ENCODE data around the gene KRTAP5-5. TPM values are rescaled to one million over a fixed set of nuclear protein-coding genes. Genes with fewer than 3 reads are reported as not detected.

The KRTAP5-5 gene
- total and polyA plus RNA-seq, 10 of the 15 experiments (the other 5 are each of a cell fraction or from before 2014, with no cell fraction given) = not detected

GRCh38 chr11:1604181-1604580 is 25.4 kb upstream of the KRTAP5-5 start:
- no peak for DNase-seq (ENCODE audit: low read depth, low spot score)
- ChIA-PET POLR2A (no interaction called here), SMC1A (ENCODE audit: uncharacterized antibody, unreplicated experiment) (no interaction called here), CTCF (interaction anchor here (1.0 kb wide), 1 partner anchor 29 kb away, joined by 3 read pairs; no protein-coding TSS in a partner anchor), RAD21 (ENCODE audit: unreplicated experiment) (no interaction called here)
- TF ChIP-seq RAD21 (IDR thresholded peaks at IDR 0.05; ENCODE audit: insufficient read depth, low read depth, low read length) = no peak
- TF ChIP-seq CEBPZ (IDR thresholded peaks at IDR 0.05; ENCODE audit: low read depth, low read length) = no peak
- TF ChIP-seq JUND (IDR thresholded peaks at IDR 0.05; ENCODE audit: low read depth, low read length) = no peak
- TF ChIP-seq ZNF217 (IDR thresholded peaks at IDR 0.05) = no peak
- no peak for TF ChIP-seq USF2 (IDR thresholded peaks at IDR 0.05; ENCODE audit: borderline replicate concordance, low read depth, low read length)
- TF ChIP-seq POLR2A (IDR thresholded peaks at IDR 0.05; ENCODE audit: low read depth, low read length) = no peak
- Histone ChIP-seq H3K4me2 (ENCODE audit: control insufficient read depth, insufficient read depth) (no peak overlapping the region), H3K79me2 (ENCODE audit: control insufficient read depth, insufficient read depth, low read length) (no peaks in the 10 kb centered on the region), H3K9ac (ENCODE audit: control insufficient read depth, insufficient read depth, low read length) (no peak overlapping the region), H3K36me3 (ENCODE audit: control insufficient read depth in 2 of 2, insufficient read depth in 2 of 2, low read length in 1 of 2) (no peaks in the 10 kb centered on the region), H3K4me1 (ENCODE audit: control insufficient read depth, insufficient read depth, low read length) (peaks cover 5% of the 10 kb centered on the region), H4K20me1 (ENCODE audit: control insufficient read depth, insufficient read depth) (no peaks in the 10 kb centered on the region), H3K27me3 (replicated peaks in 1 of 2; ENCODE audit: control insufficient read depth in 2 of 2, insufficient read depth in 2 of 2, low read length in 1 of 2) (peaks cover 0 to 1% of the 10 kb centered on the region in 2 experiments; a peak in 2 of 4 replicates), H3K9me3 (replicated peaks; ENCODE audit: control insufficient read depth, insufficient read depth, low read length) (no peaks in the 10 kb centered on the region; the same call in 2 of the 3 replicates), H2AFZ (ENCODE audit: control insufficient read depth, low read depth, low read length) (no peak overlapping the region), H3K4me3 (no peak overlapping the region), H3K27ac (ENCODE audit: control insufficient read depth, insufficient read depth) (no peak overlapping the region)
- no TSS peak for BruUV-seq (replicated peaks)
- WGBS (ENCODE audit: insufficient coverage, insufficient replicate concordance, low lambda C conversion rate, missing lambda C conversion rate) = 63% methylated on average over 11 of the region's 11 CpGs
- FAIRE-seq = no peak
- in situ Hi-C loops (cut with MboI) (no loop called here), intact Hi-C loops (cut with micrococcal nuclease; ENCODE audit: unreplicated experiment) (no loop called here)
- ATAC-seq = no peak
